GM18526 (cell line): ENCODE results near the gene MEPCE.
A peak's percentile ranks its signal among the peaks of the same experiment; 100 is the strongest.

ENCODE experiments used
- POLR2A ChIP-seq: IDR thresholded peaks from 3 replicates; pipeline ENCODE4 v1.6.1; 2011; ENCODE audit not compliant: insufficient read length; ENCODE audit errors: extremely low read depth

Gene MEPCE

DNA sequence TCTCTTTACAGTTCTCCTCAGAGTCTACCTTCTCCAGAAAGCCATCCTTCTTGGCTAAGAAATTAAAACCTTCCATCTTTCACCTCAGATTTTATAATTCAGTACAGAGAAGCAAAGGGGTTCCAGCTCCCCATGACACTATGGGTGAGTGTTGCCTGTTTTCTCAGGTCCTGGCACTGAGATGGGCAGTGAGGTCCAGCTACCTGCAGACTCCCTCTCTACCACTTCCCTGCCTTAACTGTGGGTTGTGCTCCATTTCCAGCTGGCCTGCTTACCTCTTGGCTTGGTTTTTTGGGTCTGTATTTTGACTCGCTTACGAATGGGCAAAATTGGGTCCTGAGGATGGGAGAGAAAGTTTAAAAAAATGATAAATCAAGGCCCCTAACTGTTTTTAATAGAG is 27.4 kb upstream of the MEPCE start:
- no peak for TF ChIP-seq POLR2A

DNA sequence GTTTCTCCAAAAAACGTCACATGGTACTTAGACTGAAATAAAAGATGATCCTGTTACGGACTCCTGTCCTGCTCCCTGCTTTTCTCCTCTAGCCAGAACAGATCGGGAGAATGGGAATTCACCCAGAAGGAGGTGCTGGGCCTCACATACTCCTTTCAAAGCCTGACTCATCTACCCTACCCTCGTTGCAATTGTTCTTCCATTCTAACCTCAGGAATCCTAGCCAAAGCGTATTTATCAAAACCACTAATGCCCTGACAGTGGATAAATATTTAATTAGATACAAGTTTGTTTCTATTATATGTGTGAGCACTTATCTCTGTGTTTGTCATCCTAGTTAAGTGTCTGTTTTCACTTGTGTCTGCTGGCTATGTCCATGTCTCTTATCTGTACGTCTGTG is 22.9 kb upstream of the MEPCE start:
- no peak for TF ChIP-seq POLR2A

DNA sequence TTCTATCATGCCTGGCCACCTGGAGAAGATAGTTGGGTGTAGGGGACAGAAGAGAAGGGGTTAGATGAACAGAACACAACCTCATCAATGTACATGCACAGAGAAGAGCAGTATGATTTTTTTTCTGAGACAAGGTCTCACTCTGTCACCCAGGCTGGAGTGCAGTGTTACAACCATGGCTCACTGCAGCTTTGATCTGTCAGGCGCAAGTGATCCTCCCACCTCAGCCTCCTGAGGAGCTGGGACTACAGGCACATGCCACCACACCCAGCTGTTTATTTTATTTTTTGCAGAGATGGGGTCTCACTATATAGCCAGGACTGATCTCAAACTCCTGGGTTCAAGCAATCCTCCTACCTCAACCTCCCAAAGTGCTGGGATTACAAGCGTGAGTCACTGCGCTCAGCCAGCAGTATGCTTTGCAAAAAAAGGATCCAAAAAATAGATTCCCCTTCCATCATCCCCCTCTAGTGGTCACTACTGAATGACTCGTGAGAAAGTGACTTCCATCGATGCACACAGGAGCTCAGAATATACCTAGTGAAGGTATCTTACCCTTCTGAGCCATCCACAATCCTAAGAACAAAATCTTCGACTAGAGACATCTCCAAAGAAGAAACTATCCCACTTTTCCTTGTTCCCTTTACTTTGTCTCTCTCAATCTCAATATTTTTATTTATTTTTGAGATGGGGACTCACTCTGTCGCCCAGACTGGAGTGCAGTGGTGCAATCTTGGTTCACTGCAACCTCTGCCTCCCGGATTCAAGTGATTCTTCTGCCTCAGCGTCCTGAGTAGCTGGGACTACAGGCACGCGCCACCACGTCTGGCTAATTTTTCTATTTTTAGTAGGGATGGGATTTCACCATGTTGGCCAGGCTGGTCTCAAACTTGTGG is 22.1 kb upstream of the MEPCE start:
- no peak for TF ChIP-seq POLR2A

DNA sequence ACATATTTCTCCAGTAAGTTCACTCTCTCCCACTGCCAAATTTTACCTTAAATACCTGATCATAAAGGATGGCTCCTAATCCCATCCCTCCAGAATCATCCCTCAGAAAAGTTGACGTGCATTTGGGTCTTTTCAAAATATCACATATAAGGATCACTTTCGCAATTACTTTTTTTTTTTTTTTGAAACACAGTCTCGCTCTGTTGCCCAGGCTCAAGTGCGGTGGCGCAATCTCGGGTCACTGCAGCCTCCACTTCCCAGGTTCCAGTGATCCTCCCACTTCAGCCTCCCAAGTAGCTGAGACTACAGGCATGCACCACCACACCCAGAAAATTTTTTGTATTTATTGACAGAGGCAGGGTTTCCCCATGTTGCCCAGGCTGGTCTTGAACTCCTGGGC is 18.5 kb upstream of the MEPCE start:
- TF ChIP-seq POLR2A: no peak

DNA sequence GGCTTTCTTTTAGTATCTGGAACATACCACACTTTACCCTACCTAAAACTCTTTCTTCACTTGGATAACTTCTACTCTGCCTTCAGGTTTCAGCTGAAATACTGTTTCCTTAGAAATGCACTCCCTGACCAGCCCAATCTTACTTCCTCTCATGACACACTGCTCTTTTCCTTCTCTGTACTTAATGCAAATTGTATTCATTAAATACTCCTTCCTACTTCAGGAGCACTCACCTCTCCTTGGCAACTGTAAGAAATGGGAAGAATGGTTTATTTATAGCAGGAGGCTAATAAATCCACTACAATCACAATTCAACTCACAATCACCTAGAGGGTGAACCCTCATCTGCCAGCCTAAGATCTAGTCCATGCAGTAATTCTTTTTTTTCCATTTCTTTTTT is 16.3 kb upstream of the MEPCE start:
- no peak for TF ChIP-seq POLR2A

DNA sequence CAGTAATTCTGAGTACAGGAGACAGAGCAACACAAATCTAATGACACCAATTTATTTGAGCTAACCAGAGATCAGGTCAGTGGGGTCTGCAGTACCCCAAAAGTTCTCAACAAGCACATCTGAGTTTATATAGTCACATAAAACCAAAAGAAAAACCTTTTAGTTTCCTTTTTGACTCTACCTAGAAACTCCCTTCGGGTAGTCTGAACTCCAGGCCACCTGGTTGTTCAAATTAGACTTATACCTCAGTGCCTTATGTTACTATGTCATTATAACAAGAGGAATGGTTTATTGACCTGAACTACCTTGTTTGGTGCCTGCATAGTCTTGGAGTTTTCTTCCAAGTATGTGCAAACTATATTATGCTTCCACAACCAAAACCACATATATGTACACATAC is 15.7 kb upstream of the MEPCE start:
- no peak for TF ChIP-seq POLR2A

DNA sequence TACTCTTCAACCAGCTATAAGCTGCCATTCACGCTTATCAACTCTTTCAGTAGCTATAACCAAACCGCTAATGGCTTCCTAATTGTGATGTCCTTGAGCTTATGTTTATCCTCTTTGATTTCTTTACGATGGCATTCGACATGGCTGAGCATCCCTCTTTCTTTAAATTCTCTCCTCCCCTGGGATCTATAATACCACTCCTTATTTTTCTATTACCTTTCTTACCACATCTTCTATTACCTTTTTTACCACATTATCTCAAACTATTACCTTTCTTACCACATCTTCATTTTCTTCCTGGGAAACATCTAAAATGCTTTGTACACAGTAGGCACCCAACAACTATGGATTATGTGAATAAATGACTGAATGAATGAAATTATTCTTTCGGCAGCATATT is 14.2 kb upstream of the MEPCE start:
- TF ChIP-seq POLR2A: no peak

DNA sequence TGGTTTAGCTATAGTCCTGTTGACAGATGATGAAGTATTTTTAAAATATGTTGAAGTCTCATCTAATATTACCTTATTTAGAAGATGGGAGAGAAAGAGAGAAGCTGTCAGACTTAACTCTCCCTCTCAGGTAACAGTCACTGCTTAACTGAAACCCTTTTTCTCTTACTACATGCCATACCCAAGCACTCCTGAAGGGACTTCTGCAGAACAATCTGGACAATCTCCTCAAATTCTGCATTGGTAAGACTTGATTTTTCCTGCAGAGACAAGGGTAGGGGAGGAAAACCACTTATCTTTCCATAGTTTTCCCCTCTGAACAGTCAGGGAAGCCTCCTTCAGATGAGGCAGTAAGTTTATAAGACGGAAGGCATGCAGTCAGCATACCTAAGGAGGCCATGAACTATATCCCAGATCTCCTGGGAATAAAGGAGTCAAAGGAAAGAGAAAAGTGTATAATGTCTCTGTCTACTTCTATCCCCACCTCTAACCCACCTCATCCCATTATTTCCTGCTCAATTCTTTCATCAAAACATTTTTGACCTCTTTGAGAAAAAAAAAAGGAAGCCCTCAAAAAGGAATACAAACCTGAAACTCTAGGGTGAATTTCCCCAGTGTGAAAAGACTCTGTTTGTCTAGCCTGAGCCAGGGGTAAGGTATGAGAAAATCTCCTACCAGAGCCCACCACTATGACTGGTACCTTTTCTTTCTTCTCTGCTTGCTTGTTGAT is 10.5 kb upstream of the MEPCE start:
- no peak for TF ChIP-seq POLR2A

DNA sequence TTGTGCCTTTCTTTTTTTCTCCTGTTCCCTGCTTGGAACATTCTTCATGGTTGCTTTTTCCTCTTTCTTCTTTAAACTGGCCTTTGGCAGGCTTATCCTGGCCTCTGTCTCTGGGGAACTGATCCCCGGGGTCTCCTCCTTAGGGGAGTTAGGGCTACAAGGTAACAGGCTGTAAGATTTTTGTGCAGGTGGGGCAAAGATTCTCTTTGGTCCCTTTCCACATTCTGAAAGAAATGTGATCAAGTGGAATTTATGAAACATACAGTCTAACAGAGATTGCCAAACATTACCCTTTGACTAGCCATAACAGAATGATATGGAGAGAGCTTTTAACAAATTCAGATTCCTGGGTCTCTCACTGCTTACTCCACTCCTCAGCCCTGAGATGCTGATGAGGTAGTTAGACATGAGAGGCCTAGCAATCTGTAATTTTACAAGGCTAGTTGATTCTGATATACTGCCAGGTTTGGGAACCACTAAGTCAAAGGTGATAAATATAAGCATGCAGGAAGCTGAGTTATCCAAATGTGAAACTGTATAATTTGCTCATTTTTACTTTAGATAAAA is 9.9 kb upstream of the MEPCE start:
- TF ChIP-seq POLR2A: no peak

DNA sequence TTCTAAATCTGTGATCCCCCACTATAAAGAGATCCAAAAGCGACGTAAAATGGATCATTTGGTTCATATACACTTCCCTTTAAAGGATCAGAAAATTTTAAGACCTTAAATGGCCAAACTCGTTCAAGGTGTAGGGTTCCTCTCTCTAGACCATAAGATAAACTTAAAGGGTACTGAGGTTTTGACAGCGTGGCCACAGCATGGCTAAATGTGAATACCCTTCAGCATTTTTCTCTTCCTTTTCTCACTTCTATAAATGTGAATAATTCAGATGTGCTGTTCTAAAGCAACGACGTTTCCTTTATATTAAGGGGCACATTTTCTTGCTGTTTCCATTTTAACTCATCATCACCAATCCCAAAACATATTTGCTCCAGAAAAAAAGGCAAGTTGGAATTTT is 6.3 kb upstream of the MEPCE start:
- TF ChIP-seq POLR2A: no peak

DNA sequence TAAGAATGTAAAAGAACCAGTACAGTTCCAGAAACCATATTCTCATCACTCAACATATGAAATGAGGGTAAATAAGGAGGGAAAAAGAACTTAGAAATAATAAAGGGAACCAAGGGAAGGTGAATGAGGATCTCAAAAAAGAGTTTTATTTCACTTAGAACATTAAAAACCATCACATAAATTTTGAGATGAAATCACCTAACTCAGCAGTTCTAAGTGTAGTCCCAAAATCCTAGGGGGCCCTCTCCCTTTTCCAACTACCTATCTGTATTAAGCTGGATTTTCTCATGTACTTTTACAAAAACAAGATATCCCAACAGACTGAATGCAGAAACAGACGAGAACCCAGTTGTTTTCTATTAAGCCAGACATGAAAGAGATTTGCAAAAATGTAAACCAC is 4.3 kb upstream of the MEPCE start:
- TF ChIP-seq POLR2A: no peak

DNA sequence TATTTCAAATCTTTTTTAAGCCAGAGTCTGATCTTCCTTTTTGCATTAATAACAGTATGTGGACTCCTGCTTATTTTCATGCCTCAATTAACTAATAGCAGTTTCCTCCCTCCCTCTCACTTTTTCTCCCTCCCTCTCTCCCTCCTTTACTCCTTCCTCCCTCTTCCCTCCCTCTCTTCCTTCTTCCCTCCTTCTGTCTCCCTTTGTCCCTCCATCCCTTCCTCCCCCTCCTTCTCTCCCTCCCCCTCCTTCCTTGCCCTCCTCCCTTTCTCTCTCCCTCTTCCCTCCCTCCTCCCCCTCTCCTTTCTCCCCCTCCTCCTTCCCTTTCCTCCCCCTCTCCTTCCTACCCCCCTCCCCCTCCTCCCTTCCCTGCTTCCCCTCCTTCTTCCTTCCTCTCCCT is 3.1 kb upstream of the MEPCE start:
- no peak for TF ChIP-seq POLR2A

DNA sequence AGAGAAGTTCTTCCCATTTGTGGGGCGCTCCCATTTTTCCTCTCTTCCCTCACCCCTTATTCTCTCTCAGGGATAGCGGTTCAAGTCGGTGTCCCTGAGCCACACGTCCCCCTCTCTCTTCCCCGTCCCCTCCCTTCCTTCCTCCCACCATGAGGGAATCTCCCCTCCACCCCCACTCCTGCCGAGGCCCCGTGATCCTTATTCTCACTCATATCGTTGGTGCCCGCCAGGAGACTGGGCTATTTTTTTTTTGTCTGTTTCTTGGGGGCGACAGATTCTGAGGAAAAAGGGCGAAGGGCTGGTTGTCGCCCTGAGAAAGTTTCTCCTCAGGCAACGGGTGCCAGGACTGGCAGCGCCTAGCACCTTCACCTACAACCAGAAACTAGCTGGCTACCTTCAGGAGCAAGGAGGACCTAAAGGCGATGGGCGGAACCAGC is 1.9 kb upstream of the MEPCE start:
- no peak for TF ChIP-seq POLR2A

DNA sequence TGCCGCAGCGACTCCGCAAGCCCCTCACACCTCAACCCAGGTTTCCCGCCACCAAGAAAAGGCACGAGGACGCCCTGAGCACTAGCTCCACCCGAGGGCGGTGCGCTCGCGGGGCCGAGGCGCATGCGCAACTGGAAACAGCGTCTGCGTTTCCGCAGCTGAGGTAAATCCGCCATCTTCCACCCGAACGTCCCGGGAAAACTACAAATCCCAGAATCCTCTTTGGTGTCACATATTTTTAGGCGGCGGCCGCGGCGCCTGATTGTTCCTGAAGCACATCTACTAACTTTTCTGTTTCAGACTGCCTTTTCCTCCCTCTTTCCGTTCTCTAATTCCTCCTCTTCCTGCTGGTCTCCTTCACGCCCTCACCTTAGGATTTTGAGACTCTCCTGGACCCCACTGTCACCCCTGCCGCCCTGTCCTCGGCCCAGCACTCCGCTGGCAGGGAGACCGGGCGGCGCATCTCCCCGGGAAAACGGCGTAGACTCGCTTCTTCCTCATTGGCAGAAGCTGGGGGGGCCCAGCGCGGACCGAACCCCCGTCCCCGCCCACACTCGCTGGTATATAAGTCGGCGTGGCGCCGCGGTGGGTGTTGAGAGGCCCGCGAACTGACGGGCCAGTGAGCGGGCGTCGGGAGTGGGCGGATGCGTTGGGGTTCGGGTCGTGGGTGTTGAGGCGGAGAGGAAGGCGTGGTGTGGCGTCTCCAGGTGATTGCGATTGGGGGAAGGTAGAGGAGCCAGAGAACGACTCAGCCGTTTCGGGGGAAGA is 1.2 kb upstream of the MEPCE start, which contains the start of gene ZCWPW1:
Gene ZCWPW1 (minus strand): TSS at position 505 of the 768 bp plus-strand sequence. CDS start 8,054 bp downstream, outside the sequence.
- TF ChIP-seq POLR2A: peak; percentile 100

DNA sequence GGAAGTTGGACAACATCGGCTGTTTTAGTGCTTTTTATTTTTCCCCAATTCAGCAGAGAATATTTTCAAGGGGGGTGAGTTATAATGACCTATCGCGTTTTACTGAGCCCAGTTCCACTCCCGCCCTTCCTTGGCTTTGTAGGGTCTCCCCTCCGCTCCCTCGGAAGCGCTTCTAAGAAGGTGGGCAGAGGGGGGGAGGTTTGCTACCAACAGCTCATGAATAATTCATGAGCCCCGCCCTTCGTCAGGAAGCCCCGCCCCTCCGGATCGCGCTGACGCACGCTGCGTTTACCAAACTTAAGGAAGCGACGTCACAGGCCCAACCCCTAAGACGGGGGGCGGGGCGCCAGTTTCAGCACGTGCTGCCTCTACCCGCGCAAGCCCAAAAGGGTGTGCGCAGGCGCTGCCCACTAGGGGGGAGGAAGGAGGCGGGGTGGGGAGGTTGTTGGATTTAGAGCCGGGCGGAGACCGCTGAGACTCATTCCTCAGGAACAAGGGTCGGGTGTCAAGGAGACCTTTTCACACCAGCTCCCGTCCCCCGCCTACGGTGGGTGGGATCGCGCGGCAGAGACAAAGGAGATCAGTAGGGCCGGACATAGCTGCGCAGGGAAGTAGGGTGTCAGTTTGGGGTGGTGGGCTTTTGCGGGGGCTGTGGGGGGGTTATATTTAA is 529 bp upstream of the MEPCE start:
- TF ChIP-seq POLR2A: peak; percentile 80
